ENCODE measurements around the gene C11orf98.

C11orf98 gene

GRCh38 chr11:62688491-62688890 is 23.5 kb upstream of the C11orf98 start:
- no peak overlapping the region for H3K4me2 ChIP-seq (ENCODE audit: low read depth, low read length, poor library complexity, severe bottlenecking)
- no peak overlapping the region for H2AFZ ChIP-seq (ENCODE audit: low read depth, low read length, severe bottlenecking)
- no peak overlapping the region for H3K27ac ChIP-seq (ENCODE audit: low read depth, low read length)
- H3K4me3 ChIP-seq (ENCODE audit: insufficient read depth, low read length, poor library complexity, severe bottlenecking), result no peak overlapping the region
- H3K27me3 ChIP-seq (ENCODE audit: low read length), result no peaks in the 10 kb centered on the region
- no peak for TF ChIP-seq CTCF (IDR thresholded peaks at IDR 0.05; ENCODE audit: insufficient read depth, low read length, poor library complexity, severe bottlenecking)
- no peak for TF ChIP-seq EZH2phosphoT487 (conservative IDR thresholded peaks at IDR 0.05; ENCODE audit: low read length)
- H3K36me3 ChIP-seq (ENCODE audit: low read length), result no peaks in the 10 kb centered on the region
- H3K9me3 ChIP-seq (ENCODE audit: insufficient read depth, low read length), result no peaks in the 10 kb centered on the region
- no peaks in the 10 kb centered on the region for H3K79me2 ChIP-seq (ENCODE audit: insufficient read depth, low read length)
- H4K20me1 ChIP-seq (ENCODE audit: low read depth, low read length), result no peaks in the 10 kb centered on the region
- no peak overlapping the region for H3K9ac ChIP-seq (ENCODE audit: low read length)
- H3F3A ChIP-seq (ENCODE audit: insufficient read depth), result no peaks in the 10 kb centered on the region
- H3K9me2 ChIP-seq (replicated peaks; ENCODE audit: insufficient read depth, low read length), result no peaks in the 10 kb centered on the region

DNA sequence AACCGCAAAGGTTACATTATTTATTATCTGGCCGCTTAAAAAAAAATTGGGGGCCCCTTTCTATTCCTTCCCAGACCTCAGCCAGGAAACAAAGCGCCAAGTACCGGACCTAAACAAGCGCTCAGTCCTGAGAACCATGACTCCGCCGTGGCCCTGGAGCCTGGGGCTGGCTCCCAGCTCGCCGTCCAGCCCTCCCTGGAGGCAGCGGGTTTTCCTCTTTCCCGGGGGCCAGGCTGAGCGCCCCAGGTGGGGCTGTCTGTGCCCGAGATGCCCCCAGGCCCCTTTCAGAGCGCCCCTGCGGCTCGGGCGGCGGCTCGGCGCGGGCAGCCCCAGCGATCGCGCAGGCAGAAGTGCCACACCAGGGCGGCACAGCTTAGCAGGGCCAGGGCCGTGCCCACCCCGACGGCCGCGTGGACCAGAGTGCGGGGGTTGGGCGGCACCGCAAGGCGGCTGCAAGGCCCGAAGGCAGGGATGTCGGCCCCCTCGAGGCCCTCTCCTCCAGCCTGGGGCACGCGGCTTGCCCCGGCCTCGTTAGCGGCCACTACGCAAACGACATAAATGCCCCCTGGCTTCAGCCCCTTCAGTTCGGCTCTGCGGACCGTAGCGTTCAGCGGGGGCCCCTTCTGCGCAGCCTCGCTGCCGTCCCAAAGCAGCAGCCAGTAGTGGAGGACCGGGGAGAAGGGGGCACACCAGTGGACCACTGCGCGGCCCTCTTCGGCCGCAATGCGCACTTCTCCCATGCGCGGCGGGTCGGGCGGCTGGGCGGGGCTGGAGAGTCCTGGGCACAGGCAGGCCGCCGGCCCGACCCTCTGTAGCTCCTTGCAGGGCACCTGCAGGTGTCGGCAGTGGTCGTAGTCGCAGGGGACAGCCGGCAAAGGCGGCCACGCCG is 22.7 kb upstream of the C11orf98 start:
- TF ChIP-seq EZH2phosphoT487 (conservative IDR thresholded peaks at IDR 0.05; ENCODE audit: low read length) (no peak), CTCF (IDR thresholded peaks at IDR 0.05; ENCODE audit: insufficient read depth, low read length, poor library complexity, severe bottlenecking) (no peak)
- no peaks in the 10 kb centered on the region for H3K36me3 ChIP-seq (ENCODE audit: low read length)
- H3K27me3 ChIP-seq (ENCODE audit: low read length), result no peaks in the 10 kb centered on the region
- no peak overlapping the region for H3K27ac ChIP-seq (ENCODE audit: low read depth, low read length)
- H3F3A ChIP-seq (ENCODE audit: insufficient read depth), result no peaks in the 10 kb centered on the region
- no peaks in the 10 kb centered on the region for H3K79me2 ChIP-seq (ENCODE audit: insufficient read depth, low read length)
- H3K4me2 ChIP-seq (ENCODE audit: low read depth, low read length, poor library complexity, severe bottlenecking), result no peak overlapping the region
- no peak overlapping the region for H3K4me3 ChIP-seq (ENCODE audit: insufficient read depth, low read length, poor library complexity, severe bottlenecking)
- H2AFZ ChIP-seq (ENCODE audit: low read depth, low read length, severe bottlenecking), result no peak overlapping the region
- H3K9ac ChIP-seq (ENCODE audit: low read length), result no peak overlapping the region
- no peaks in the 10 kb centered on the region for H3K9me2 ChIP-seq (replicated peaks; ENCODE audit: insufficient read depth, low read length)
- no peaks in the 10 kb centered on the region for H3K9me3 ChIP-seq (ENCODE audit: insufficient read depth, low read length)
- no peaks in the 10 kb centered on the region for H4K20me1 ChIP-seq (ENCODE audit: low read depth, low read length)

DNA sequence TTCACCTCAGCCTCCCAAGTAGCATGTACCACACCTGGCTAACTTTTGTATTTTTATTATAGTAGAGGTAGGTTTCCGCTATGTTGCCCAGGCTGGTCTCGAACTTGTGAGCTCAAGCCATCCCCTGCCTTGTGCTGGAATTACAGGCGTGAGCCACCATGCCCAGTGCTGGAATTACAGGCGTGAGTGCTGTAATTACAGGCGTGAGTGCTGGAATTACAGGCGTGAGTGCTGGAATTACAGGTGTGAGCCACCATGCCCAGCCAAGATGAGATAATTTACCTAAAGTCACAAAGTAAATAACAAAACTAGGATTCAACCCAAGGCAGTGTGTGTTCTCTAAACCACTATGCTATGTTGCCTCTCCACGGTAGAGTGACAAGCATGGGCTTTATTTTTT is 17.5 kb upstream of the C11orf98 start:
- TF ChIP-seq CTCF (IDR thresholded peaks at IDR 0.05; ENCODE audit: insufficient read depth, low read length, poor library complexity, severe bottlenecking), result no peak
- TF ChIP-seq EZH2phosphoT487 (conservative IDR thresholded peaks at IDR 0.05; ENCODE audit: low read length), result no peak
- Histone ChIP-seq H3K9me2 (replicated peaks; ENCODE audit: insufficient read depth, low read length) (no peaks in the 10 kb centered on the region), H3K9ac (ENCODE audit: low read length) (no peak overlapping the region), H2AFZ (ENCODE audit: low read depth, low read length, severe bottlenecking) (no peak overlapping the region), H3K36me3 (ENCODE audit: low read length) (no peaks in the 10 kb centered on the region), H3K27me3 (ENCODE audit: low read length) (no peaks in the 10 kb centered on the region), H3K4me3 (ENCODE audit: insufficient read depth, low read length, poor library complexity, severe bottlenecking) (no peak overlapping the region), H3K4me2 (ENCODE audit: low read depth, low read length, poor library complexity, severe bottlenecking) (no peak overlapping the region), H3F3A (ENCODE audit: insufficient read depth) (peaks cover 10% of the 10 kb centered on the region), H3K9me3 (ENCODE audit: insufficient read depth, low read length) (no peaks in the 10 kb centered on the region), H3K79me2 (ENCODE audit: insufficient read depth, low read length) (peaks cover 12% of the 10 kb centered on the region; the same call in 1 of the 2 replicates), H3K27ac (ENCODE audit: low read depth, low read length) (no peak overlapping the region), H4K20me1 (ENCODE audit: low read depth, low read length) (no peaks in the 10 kb centered on the region)
